NCI-H1105 (cell line): ENCODE measurements around the gene RFC2.
"Not testable (repeated sequence)": the region's sequence is repeated elsewhere in the genome, so short reads cannot be mapped to it uniquely, and the experiment has no call there.

Experiments used
- DNase-seq: peaks from one replicate; lab custom pipeline; 2025; lab: John Stamatoyannopoulos, UW

The RFC2 gene

GRCh38 chr7:74248156-74248555 is 6.0 kb downstream of the RFC2 start:
- DNase-seq, result no peak

DNA sequence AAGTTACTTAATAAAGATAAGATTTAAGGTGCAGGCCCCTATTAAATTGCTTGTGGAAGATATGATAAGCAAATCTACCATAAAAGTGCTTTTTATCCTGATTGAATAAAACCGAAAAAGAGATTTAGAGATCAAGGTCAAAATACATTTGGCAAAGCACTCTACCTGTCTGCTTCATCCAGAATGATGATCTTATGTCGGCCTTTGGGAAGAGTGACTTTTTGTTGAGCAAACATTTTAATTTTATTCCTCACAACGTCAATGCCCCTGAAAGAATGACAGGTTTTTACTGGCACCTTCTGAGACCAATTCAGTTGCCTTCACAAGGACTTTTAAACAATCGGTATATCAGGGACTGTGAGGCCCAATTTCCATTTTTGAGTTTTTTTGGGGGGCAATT is 7.7 kb downstream of the RFC2 start:
- no peak for DNase-seq

DNA sequence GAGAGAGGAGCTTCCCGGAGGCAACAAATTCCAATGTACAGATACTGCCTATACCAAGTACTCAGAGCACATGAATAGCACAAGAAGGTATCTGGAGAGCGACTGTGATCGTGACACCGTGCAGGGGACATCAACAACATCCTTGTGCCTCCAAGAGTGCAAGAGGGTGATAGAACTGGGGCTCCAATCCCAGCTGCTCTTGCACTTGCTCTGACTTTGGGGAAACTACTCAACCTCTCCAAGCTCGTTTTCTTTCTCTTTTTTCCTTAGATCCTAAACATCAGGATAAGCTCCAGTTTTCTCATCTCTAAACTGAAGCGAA is 12.1 kb downstream of the RFC2 start:
- no peak for DNase-seq

DNA sequence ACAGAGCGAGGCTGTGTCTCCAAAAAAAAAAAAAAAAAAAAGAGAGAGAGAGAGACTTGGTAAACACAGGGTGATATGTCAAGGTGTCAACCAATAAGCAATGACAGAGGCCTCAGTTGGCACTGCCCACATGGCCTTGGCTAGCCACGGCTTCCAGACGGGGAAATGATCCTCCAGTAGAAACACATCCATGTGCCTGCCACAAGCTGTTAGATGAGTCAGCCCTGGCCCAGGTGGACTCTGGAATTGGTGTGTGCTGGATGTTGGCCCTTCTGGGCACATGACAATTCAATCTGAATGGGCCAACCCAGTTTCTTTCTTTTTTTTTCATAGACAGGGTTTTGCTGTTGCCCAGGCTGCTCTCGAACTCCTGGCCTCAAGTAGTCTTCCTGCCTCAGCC is 13.7 kb downstream of the RFC2 start:
- DNase-seq, result no peak

DNA sequence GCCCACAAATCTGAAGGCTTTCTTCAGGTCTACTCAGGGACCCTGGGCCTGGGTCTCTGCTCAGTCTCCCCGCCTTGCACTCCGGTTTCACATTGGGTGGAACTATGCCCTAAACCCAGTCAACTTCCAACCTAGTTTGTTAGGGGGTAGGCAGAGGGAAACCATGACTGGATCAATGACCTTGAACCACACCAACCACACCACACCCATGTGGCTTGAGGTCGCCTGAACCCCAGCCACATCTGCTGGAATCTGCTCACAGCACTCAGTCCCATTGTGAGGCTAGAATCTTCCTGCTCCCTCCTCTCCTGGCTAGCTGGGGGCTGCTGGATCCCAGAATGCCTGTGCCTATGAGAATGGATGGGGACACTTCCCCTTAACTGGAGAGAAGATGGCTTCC is 17.9 kb downstream of the RFC2 start:
- no peak for DNase-seq

- no peak for DNase-seq
These were observed 18.5 kb downstream of the RFC2 start for GRCh38 chr7:74235518-74236268.

DNA sequence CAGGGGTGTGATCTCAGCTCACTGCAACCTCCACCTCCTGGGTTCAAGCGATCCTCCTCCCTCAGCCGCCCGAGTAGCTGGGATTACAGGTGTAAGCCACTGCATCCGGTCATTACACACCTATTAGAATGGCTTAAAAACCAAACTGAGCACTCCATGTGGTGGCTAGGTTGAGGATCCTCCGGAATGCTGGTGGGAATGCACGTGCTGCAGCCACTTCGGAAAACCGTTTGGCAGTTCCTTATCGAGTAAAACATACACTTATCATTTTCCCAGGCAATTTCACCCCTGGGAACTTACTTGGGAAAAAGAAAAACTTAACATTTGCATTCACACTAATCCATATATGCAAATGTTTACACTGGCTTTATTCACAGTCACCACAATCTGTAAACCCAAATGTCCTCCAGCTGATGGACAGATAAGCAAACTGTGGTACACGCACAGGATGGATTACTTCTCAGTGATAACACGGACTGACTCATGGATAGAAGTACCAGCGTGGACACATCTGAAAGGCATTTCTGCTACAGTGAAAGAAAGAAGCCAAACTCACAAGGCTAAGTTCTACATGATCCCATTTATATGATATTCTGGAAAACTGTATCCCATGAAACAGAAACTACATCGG is 20.4 kb downstream of the RFC2 start:
- no peak for DNase-seq

DNA sequence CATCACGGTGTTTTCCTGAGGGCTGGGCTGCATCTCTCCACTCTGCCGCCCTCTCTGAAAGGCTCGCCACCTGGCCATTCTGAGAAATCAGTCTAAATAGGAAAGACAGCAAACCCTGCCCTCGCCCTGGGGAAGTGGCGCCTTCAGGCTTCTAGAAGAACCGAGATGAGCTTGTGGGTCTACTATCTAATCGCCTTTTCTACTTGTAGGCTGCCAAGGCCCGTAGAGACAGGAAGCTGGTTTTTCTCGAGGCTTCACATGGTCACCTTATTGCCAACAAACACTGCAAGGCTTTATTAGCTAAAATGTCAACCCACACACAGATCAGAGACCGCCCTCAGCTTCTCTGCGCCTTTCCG is 23.0 kb downstream of the RFC2 start:
- no peak for DNase-seq

- DNase-seq, result no peak
These were observed 23.6 kb downstream of the RFC2 start for GRCh38 chr7:74230446-74231231.

DNA sequence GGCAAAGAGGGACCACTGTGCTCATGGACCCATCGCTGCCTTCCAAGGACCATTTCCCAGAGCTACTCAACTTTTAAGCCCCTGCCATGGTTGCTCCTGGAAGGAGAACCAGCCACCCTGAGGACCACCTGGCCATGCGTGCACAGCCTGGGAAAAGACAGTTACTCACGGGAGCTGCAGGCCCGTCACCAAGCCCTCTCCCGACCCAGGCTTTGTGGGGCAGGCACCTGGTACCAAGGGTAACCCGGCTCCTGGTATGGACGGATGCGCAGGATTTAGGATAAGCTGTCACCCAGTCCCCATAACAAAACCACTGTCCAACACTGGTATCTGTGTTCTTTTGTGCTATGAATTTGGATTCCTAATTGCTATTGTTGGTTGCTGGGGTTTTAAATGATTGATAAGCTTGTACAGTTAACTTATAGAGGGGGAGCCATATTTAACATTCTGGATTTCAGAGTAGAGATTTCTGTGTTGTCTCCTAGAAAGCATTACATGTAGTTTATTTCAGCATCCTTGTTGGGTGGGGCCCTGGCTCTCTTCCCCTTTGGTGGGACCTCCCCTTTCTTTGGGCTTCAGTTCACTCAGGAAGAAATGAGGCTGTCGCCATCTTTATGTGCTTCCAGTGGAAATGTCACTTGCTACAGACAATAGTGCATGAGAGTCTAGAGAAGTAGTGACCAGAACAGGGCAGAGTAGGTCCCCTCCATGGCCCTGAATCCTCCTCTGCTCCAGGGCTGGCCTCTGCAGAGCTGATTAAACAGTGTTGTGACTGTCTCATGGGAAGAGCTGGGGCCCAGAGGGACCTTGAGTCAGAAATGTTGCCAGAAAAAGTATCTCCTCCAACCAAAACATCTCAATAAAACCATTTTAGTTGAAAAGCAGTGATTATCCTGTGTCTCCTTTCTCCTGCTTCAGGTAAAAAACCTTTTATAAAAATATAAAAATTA is 25.0 kb downstream of the RFC2 start:
- no peak for DNase-seq

DNA sequence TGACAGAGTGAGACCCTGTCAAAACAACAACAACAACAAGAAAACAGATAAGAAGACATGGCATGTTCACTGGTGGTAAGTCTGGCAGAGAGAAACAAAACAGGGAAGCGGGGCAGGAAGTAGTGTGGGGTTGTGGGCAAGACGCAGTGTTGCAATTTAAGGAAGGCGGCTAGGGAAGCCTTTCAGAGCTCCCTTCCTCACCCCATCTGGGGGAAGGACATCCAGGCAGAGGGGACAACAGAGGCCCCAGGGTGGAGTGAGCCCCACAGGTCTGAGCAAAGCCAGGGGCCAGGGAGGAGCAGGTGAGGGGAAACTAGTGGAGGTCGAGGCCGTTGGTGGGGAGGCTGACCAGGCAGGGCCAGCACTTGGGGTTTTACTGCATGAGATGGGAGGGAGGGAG is 27.6 kb downstream of the RFC2 start:
- no peak for DNase-seq

- DNase-seq, result no peak
These were observed 28.8 kb downstream of the RFC2 start for GRCh38 chr7:74225400-74225799.

DNA sequence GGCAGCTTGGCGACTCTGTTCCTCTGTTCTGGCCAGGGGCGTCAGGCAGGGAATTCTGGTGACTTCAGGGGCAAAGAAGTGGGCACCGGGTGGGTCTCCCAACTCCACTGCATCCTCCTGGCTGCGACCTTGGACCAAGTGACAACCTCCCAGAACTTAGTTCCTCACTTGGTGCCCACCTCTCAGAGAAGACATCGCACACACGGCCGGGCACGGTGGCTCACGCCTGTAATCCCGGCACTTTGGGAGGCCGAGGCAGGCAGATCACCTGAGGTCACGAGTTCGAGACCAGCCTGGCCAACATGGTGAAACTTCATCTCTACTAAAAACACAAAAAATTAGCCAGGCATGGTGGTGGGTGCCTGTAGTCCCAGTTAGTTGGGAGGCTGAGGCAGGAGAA is 29.3 kb downstream of the RFC2 start:
- not testable (repeated sequence) for DNase-seq

DNA sequence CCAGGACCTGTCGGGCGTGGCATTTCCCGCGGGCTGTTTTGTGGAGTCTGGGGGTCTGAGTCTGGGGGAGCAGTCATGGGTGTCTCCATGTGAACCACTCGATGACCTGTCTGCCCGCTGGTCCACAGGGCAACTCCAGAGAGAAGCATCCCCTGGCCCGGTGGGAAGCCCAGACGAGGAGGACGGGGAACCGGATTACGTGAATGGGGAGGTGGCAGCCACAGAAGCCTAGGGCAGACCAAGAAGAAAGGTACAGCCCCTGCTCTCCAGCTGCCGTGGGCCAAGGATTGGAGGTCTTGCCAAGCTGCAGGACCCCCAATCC is 29.7 kb downstream of the RFC2 start:
- no peak for DNase-seq

DNA sequence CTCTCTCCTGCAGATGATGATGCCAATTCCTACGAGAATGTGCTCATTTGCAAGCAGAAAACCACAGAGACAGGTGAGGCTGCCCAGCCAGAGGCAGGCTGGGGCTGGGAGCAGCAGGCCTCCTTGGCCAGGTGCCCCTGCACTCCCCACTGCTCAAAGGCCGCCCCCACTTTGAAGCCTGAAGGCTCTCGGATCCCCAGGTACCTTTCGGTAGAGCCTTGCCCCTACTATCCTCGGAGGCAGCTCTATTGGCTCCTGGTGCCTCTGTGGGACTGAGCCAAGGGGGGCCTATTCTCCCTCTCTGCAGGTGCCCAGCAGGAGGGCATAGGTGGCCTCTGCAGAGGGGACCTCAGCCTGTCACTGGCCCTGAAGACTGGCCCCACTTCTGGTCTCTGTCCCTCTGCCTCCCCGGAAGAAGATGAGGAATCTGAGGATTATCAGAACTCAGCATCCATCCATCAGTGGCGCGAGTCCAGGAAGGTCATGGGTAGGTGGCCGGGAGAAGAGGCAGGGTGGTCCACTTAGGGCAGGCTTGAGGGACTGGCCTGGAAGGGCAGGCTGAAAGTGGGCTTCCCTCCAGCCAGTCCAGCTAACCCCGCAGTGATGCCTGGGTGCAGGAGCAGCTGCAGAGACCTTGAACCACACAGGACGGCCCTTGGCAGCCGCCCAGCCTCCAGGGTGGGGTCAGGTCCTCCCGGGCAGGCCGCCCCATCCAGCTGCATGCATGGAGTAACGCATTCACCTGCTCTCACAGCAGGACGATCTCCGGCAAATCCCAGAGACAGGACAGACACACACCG is 30.3 kb downstream of the RFC2 start:
- no peak for DNase-seq

DNA sequence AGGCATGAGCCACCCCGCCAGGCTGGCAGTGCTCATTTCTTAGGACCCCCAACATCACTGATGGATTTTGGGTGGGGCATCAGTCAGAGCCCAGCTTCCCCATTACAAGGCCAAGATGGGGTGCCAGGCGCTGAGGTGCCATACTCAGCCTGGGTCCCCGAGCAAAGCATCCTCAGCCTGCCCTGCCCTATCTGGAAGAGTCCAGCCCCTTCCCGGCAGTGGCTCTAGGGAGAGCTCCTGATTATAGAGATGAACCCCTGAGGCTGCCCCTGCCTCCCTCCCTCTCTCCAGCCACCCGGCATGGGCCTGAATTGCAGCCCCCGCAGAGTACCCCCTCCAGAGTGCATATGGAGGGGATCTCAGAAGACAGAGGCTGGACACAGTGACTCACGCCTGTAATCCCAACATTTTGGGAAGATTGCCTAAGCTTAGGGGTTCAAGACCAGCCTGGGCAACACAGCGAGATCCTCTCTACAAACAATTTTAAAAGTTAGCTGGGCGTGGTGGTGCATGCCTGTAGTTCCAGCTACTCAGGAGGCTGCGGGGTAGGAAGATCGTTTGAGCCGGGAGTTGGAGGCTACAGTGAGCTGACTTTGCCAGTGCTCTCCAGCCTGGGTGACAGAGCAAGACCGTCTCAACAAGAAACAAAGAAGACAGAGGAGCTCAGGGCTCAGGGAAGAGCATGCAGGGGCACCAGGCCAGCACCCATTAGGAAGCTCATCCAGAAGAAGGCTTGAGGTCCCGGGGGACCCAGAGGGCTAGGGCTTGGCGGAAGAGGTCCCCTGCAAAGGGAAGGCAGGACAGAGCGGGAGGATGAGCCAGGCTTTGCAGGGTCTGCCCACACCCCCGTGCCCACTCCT is 31.1 kb downstream of the RFC2 start:
- DNase-seq, result no peak

DNA sequence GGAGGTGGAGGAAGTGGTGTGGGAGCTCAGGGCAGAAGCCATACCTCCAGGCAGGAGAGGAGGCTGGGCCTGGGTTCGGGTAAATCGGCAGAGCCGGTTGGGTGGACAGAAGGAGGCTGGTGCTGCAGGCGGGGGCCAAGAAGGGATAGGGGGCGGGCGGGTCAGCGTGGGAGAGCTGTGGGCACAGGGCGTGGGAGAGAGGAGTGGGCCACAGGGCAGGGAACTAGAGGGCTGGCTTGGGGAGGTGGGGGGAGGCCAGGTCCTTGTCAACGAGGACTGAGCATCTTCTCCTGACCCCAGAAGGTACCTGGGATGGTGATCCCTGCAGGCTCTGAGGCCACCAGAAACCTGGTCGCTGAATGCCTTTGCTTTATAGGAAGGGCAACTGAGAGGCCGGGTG is 32.5 kb downstream of the RFC2 start:
- DNase-seq, result no peak

DNA sequence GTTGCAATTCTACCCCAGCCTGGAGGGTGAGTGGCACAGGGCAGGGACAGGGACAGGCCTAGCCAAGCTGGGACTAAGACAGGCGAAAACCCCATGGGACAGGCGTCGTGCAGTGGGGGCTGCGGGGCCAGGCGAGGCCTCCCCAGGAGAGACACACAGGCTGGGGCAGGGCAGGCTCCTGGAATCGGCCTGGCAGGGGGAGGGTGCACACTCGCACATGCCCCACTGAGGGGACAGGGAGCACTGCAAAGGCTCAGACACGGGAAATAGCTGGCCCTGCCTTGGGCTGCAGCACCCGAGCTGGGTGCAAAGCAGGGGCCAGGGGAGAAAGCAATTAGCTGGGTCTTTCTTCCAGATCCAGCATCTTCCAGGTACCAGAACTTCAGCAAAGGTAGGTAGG is 34.0 kb downstream of the RFC2 start:
- DNase-seq, result no peak

DNA sequence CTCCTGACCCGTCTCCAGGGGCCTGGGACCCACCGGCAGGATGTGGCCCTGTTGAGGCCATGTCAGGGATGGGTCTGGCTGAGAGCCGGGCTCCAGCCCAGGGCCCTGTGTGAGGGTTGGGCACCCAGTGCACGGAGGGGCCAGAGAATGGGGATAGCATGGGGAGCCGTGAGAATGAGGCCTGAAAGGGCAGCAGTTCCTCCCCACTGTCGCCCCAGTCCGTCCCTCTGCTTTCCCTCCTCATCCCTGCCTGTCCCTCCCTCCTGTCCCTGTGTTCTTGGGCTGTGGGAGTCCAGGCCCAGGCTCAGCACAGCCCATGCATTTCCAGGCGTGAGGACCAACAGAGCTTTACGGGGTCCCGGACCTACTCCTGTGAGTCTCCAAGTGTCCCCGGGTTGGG is 34.8 kb downstream of the RFC2 start:
- no peak for DNase-seq

- DNase-seq, result no peak
These were observed 35.9 kb downstream of the RFC2 start for GRCh38 chr7:74218343-74218698.
